Measurements from ENCODE around the gene MAGI2.

DNA sequence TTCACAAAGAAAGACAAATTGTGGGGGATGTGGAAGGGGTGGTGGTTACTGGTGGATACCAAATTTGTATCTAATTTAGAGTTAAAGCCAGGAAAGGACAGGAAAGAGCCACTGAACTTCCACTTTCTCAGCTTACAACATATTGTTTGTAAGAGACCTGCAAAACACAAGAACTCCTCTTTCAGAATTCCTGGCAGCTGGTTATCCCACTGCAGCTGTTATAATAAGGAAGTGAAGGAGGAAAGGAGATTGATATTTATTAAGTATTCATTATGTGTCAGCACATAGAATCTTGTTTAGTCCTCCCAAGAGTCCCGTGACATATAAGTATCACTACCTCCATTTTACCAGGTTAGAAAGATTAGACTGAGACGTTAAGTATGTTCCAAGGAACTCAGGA lies 1173.2 kb downstream of the MAGI2 start:
- TF ChIP-seq CTCF (conservative IDR thresholded peaks at IDR 0.05; ENCODE audit: low read length): no peak
- TF ChIP-seq EZH2phosphoT487 (IDR thresholded peaks at IDR 0.05; ENCODE audit: borderline replicate concordance, low read depth, low read length): no peak
